Measurements from ENCODE around the gene ATP2A1.
"Not testable (repeated sequence)": the region's sequence is repeated elsewhere in the genome, so short reads cannot be mapped to it uniquely, and the experiment has no call there.

Gene ATP2A1

DNA sequence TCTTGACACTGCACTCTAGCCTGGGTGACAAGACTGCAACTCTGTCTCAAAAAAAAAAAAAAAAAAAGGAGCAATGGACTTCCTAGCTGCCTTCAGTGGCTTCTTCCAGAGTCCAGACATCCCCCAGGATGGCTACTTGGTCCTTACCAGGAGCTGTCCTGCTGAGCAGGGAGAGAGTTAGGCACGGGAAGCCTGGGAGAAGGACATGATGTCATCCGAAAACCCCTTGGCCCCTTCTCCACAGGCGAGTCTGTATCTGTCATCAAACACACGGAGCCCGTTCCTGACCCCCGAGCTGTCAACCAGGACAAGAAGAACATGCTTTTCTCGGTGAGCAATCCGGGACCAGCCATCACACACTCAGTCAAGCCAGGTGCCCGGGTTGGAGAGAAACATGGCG lies 8.7 kb downstream of the ATP2A1 start:
- no peaks in the 10 kb centered on the region for H3K36me3 ChIP-seq (ENCODE audit: insufficient read depth)
- H3K79me2 ChIP-seq (ENCODE audit: insufficient read depth, low read depth): no peaks in the 10 kb centered on the region
- H3K27me3 ChIP-seq (ENCODE audit: insufficient read depth, low read depth): no peaks in the 10 kb centered on the region
- H3K4me2 ChIP-seq: no peak overlapping the region
- no peak overlapping the region for H3K9ac ChIP-seq
- TF ChIP-seq, protein P1, sequence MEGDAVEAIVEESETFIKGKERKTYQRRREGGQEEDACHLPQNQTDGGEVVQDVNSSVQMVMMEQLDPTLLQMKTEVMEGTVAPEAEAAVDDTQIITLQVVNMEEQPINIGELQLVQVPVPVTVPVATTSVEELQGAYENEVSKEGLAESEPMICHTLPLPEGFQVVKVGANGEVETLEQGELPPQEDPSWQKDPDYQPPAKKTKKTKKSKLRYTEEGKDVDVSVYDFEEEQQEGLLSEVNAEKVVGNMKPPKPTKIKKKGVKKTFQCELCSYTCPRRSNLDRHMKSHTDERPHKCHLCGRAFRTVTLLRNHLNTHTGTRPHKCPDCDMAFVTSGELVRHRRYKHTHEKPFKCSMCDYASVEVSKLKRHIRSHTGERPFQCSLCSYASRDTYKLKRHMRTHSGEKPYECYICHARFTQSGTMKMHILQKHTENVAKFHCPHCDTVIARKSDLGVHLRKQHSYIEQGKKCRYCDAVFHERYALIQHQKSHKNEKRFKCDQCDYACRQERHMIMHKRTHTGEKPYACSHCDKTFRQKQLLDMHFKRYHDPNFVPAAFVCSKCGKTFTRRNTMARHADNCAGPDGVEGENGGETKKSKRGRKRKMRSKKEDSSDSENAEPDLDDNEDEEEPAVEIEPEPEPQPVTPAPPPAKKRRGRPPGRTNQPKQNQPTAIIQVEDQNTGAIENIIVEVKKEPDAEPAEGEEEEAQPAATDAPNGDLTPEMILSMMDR (conservative IDR thresholded peaks at IDR 0.05; ENCODE audit: low read depth, low read length): no peak
- H3K27ac ChIP-seq: no peak overlapping the region
- H4K20me1 ChIP-seq (ENCODE audit: insufficient read depth): no peaks in the 10 kb centered on the region
- no peaks in the 10 kb centered on the region for H3K4me1 ChIP-seq (ENCODE audit: low read depth, poor library complexity, severe bottlenecking)
- H3K4me3 ChIP-seq (IDR thresholded peaks at IDR 0.05; ENCODE audit: insufficient read depth, low read depth, low read length): no peak overlapping the region
- no peak overlapping the region for H2AFZ ChIP-seq (ENCODE audit: low read depth)

DNA sequence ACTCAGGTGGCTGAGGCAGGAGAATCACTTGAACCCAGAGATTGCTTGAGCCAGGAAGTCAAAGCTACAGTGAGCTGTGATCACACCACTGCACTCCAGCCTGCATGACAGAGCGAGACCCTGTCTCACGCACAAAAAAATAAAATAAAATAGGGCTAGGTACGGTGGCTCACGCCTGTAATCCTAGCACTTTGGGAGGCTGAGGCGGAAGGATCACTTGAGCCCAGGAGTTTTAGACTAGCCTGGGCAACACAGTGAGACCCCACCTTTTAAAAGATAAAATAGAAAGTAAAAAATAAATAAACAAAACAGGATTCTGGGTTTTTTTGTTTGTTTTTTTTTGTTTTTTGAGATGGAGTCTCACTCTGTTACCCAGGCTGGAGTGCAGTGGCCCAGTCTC lies 12.1 kb downstream of the ATP2A1 start:
- H4K20me1 ChIP-seq (ENCODE audit: insufficient read depth); H2AFZ ChIP-seq (ENCODE audit: low read depth); H3K27me3 ChIP-seq (ENCODE audit: insufficient read depth, low read depth); H3K4me3 ChIP-seq (IDR thresholded peaks at IDR 0.05; ENCODE audit: insufficient read depth, low read depth, low read length); H3K9ac ChIP-seq; H3K79me2 ChIP-seq (ENCODE audit: insufficient read depth, low read depth); H3K36me3 ChIP-seq (ENCODE audit: insufficient read depth); H3K4me1 ChIP-seq (ENCODE audit: low read depth, poor library complexity, severe bottlenecking); H3K4me2 ChIP-seq; H3K27ac ChIP-seq: not testable (repeated sequence)

DNA sequence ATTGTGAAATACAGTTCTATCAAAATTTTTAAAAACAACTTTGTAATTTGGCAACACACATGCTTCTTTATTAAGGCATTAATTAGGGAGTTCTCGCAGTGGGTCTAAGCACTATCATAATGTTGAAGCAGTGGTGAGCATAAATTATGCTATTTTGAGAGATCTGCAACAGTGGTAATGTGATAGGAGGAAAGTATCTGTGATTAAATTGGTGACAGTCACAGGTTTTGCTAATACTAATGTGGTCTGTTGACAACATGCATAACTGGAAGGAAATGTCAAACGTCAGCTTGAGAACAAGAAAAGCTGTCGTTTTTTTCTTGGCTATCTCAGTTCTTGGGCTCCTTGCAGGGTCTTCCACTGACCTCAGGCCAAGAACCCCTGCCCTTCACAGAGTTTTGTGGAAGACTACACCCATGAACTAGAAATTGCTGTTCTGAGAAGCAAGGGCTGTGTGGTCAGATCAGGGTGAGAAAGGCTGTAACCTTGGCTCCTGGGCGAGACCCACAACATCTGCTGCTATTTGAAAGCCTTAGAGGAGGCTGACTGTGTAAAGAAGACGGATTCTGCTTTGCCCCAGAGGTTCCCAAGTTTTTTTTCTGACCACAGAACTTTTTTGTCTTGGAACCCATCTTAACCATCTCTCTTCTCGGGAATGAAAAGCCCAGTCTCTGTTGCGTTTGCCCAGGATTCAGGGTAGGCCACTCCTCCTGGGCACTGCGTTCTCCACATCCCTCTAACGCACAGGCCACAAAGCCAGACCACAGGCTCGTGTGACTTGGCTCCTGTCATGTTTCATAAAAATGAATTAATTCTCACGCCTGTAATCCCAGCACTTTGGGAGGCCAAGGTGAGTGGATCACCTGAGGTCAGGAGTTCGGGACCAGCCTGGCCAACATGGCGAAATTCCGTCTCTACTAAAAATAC lies 13.9 kb downstream of the ATP2A1 start:
- Histone ChIP-seq H4K20me1 (ENCODE audit: insufficient read depth) (no peaks in the 10 kb centered on the region), H3K4me1 (ENCODE audit: low read depth, poor library complexity, severe bottlenecking) (peaks cover 4% of the 10 kb centered on the region), H3K36me3 (ENCODE audit: insufficient read depth) (no peaks in the 10 kb centered on the region), H3K27ac (no peak overlapping the region), H3K79me2 (ENCODE audit: insufficient read depth, low read depth) (no peaks in the 10 kb centered on the region), H3K9ac (no peak overlapping the region), H3K27me3 (ENCODE audit: insufficient read depth, low read depth) (no peaks in the 10 kb centered on the region), H2AFZ (ENCODE audit: low read depth) (no peak overlapping the region), H3K4me2 (no peak overlapping the region), H3K4me3 (IDR thresholded peaks at IDR 0.05; ENCODE audit: insufficient read depth, low read depth, low read length) (no peak overlapping the region)
- TF ChIP-seq, protein P1 (conservative IDR thresholded peaks at IDR 0.05; ENCODE audit: low read depth, low read length): no peak

DNA sequence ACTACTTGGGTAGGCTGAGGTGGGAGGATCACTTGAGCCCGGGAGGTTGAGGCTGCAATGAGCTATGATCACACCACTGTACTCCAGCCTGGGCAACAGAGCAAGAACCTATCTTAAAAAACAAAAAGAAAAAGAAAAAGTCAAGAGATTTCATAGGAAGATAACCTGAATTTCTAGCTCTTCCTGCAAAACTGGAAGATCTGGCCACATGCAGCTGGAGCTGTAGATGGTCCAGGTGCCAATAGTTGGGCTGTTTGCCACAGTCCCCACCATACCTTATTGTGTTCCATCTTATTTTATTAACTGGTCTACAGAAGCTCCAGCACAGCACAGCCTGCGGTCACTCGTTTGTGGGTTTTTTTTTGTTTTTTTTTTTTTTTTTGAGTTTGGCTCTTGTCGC lies 15.0 kb downstream of the ATP2A1 start:
- H3K4me2 ChIP-seq: no peak overlapping the region
- H4K20me1 ChIP-seq (ENCODE audit: insufficient read depth): no peaks in the 10 kb centered on the region
- no peaks in the 10 kb centered on the region for H3K27me3 ChIP-seq (ENCODE audit: insufficient read depth, low read depth)
- no peaks in the 10 kb centered on the region for H3K79me2 ChIP-seq (ENCODE audit: insufficient read depth, low read depth)
- H3K36me3 ChIP-seq (ENCODE audit: insufficient read depth): no peaks in the 10 kb centered on the region
- TF ChIP-seq, protein P1 (conservative IDR thresholded peaks at IDR 0.05; ENCODE audit: low read depth, low read length): no peak
- peaks cover 4% of the 10 kb centered on the region for H3K4me1 ChIP-seq (ENCODE audit: low read depth, poor library complexity, severe bottlenecking)
- no peak overlapping the region for H3K27ac ChIP-seq
- no peak overlapping the region for H3K4me3 ChIP-seq (IDR thresholded peaks at IDR 0.05; ENCODE audit: insufficient read depth, low read depth, low read length)
- no peak overlapping the region for H2AFZ ChIP-seq (ENCODE audit: low read depth)
- H3K9ac ChIP-seq: no peak overlapping the region

DNA sequence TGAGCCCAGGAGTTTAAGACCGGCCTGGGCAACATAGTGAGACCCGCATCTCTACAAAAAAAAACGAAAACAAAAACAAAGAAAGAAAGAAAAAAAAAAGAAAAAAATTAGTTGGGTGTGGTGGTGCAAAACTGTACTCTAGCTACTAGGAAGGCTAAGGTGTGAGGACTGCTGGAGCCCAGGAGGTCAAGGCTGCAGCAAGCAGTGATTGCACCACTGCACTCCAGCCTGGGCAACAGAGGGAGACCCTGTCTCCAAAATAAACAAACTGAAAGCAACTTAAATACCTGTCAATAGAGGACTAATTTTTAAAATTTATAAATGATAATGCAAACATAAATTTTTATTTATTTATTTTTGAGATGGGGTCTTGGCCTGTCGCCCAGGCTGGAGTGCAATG lies 17.3 kb downstream of the ATP2A1 start:
- no peak overlapping the region for H2AFZ ChIP-seq (ENCODE audit: low read depth)
- peaks cover 4% of the 10 kb centered on the region for H3K4me1 ChIP-seq (ENCODE audit: low read depth, poor library complexity, severe bottlenecking)
- TF ChIP-seq, protein P1 (conservative IDR thresholded peaks at IDR 0.05; ENCODE audit: low read depth, low read length): no peak
- no peak overlapping the region for H3K27ac ChIP-seq
- H3K9ac ChIP-seq: no peak overlapping the region
- H3K27me3 ChIP-seq (ENCODE audit: insufficient read depth, low read depth): no peaks in the 10 kb centered on the region
- H3K4me3 ChIP-seq (IDR thresholded peaks at IDR 0.05; ENCODE audit: insufficient read depth, low read depth, low read length): no peak overlapping the region
- H4K20me1 ChIP-seq (ENCODE audit: insufficient read depth): no peaks in the 10 kb centered on the region
- H3K79me2 ChIP-seq (ENCODE audit: insufficient read depth, low read depth): no peaks in the 10 kb centered on the region
- no peaks in the 10 kb centered on the region for H3K36me3 ChIP-seq (ENCODE audit: insufficient read depth)
- no peak overlapping the region for H3K4me2 ChIP-seq

Measured in KMS-11 (cell line).